Retinal pigment epithelial cell (primary cell): Measurements from ENCODE around the gene DNMT3A.
A peak's percentile ranks its signal among the peaks of the same experiment; 100 is the strongest.

Experiments
- DNase-seq: peaks from one replicate; pipeline ENCODE4 v3.0.0-alpha.2; 2010; ENCODE audit warnings: low read depth
- H3K4me3 ChIP-seq: 2 replicates; pipeline ENCODE4 v1.5.1; 2011; ENCODE audit warnings: mild to moderate bottlenecking, low read length, control low read depth, moderate library complexity
- CTCF ChIP-seq: conservative IDR thresholded peaks from 2 replicates; pipeline ENCODE4 v1.5.1; 2011; ENCODE audit warnings: low read depth, low read length, control low read depth, inconsistent platforms

The DNMT3A gene

GRCh38 chr2:25326326-25327013, 15.3 kb downstream of the DNMT3A start:
- TF ChIP-seq CTCF, result no peak
- no peak for DNase-seq
- no peak overlapping the region for H3K4me3 ChIP-seq

GRCh38 chr2:25324905-25325592, 16.7 kb downstream of the DNMT3A start:
- no peak for TF ChIP-seq CTCF
- DNase-seq, result peak; percentile 66
- H3K4me3 ChIP-seq, result no peak overlapping the region

GRCh38 chr2:25324251-25324650, 17.5 kb downstream of the DNMT3A start:
- DNase-seq, result no peak
- no peak for TF ChIP-seq CTCF
- H3K4me3 ChIP-seq, result no peak overlapping the region

- DNase-seq, result peak; percentile 88
- no peak for TF ChIP-seq CTCF
- no peak overlapping the region for H3K4me3 ChIP-seq
Measured at GRCh38 chr2:25323610-25324189, 18.0 kb downstream of the DNMT3A start.

GRCh38 chr2:25323042-25323514, 18.6 kb downstream of the DNMT3A start:
- DNase-seq, result no peak
- TF ChIP-seq CTCF, result no peak
- no peak overlapping the region for H3K4me3 ChIP-seq

- no peak for DNase-seq
Measured at GRCh38 chr2:25322312-25322711, 19.4 kb downstream of the DNMT3A start.

More at GRCh38 chr2:25322312-25322711, 19.4 kb downstream of the DNMT3A start:
- H3K4me3 ChIP-seq, result no peak overlapping the region
- TF ChIP-seq CTCF, result no peak
